Midbrain (tissue), 1 donor: Measurements from ENCODE around the gene COL6A2.
A peak's percentile ranks its signal among the peaks of the same experiment; 100 is the strongest.
"Not testable (repeated sequence)": the region's sequence is repeated elsewhere in the genome, so short reads cannot be mapped to it uniquely, and the experiment has no call there.

Source experiments
- DNase-seq: peaks from one replicate; lab custom pipeline; 2025; lab: John Stamatoyannopoulos, UW

COL6A2 gene

DNA sequence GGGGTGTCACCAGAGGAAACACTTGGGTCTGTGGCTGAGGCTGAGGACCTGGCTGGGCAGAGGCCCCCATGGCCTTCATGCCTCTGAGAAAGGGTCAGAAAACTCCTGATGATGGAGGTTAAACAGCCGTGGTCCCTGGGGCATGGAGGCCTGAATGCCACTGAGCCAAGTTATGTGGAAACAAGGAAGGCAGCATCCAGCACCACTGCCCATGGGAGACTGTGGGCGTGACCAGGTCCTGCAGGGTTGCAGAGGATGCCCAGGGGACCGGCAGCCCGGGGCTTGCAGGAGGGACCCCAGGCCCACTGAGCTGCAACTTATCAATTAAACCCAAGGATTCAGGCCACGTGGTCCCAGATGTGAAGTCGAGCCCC is 18.9 kb upstream of the COL6A2 start:
- no peak for DNase-seq

DNA sequence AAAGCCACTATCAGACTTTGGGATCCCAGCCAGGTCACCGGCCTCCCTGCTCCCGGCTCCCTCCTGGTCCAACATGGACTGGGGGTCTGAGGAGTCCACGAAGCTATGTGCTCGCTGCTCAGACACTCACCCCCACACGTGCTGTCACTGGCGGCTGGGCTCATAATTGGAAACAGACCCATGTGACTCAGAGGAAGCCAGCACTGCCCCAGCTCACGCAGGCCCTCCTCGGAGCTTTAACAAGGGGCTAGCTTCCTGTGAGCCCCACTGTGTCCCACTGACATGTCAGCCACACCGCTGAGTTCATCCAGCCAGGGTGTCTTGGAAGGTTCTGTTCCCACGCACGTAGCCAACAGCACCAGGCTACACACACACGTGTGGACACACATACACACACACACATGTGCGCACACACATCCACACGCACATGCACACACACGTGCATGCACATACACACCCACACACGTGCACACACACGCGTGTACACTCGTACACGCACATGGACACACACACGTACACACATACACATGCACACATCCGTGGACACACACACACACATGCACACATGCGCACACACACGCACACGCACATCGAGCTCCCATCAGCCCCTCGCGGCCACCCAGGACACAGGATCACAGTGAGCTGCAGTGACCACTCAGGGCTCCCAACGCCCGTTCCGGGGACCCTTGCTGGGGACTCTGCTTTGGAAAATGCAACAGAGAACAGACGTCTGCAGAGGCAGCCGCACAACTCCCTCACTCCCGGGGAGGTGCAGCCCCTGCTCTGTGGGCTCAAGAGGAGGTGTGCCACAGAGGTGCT is 18.4 kb upstream of the COL6A2 start:
- DNase-seq = no peak

DNA sequence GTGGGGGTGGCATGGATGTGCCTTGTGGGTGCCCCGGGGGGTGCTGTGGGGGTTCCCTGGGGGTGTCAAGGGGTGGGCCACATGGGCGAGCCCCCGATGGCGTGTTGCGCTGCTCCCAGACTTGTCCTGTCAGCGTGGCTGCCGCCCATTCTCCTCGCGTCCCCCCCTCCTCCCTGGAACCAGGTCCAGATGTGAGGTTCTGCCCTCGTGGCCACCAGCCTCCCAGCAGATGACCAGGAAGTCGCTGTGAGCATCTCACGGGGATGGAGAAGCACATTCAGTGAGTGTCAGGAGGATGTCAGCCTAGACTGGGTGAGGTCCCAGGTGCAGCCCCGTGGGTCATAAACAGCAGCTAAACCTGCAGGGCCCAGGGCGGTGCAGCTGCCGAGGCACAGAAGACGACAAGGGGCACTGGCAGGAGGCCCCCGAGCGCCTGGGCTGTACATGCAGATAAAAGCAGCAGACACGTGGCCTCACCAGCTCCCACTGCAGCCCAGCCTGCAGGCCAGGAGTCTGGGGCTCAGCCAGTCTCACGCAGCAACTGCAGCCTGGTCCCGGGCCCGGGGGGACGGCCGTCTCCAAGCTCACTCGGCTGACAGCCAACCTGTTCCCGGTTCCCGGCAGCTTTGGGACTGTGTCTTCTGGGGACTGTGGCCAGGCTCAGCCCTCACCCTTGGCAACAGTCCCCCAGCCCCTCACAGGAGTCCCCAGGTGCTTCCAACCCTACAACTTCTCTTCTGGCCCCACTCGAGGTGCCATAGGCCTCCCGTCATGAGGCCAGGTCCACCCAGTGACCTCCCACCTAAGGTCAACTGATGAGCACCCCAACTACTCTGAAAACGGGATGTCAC is 17.5 kb upstream of the COL6A2 start:
- peak; percentile 35 for DNase-seq

DNA sequence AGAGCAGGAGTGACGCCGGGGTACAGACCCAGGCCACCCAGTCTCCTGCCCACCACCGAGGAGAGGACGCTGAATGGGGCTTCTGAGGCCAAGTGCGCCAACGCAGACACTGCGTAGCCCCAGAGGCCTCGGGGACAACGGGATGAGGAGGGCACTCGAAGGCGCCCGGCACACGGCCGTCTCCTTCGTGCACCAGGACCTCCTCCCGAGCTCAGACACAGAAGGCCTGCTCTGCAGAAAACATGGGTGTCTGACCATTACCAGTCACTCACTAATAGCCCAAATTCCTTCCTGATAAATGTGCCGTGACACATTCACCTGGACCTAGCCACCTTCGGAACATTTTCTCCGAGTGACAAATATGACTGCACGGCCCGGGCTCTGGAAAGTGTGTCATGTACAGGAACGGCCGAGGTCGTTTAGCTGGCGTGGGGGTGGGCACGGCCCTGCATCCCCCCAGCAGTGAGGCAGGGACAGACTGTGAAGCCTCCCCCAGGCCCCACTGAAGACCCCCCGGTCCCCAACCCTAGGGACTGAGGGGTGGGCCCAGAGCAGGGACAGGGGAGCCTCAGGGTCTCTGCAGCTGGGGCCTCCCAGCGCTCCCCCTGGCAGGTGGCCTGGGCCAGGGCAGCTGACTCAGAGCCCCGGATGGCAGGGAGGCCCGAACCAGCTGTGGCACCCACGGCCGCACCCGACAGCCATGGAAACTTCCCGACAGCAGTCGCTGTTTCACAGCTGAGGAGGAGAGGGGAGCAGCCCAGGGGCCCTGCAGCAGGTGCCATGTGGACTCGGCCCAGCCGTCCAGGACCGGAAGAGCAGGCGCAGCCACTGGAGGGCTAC is 16.7 kb upstream of the COL6A2 start:
- no peak for DNase-seq

DNA sequence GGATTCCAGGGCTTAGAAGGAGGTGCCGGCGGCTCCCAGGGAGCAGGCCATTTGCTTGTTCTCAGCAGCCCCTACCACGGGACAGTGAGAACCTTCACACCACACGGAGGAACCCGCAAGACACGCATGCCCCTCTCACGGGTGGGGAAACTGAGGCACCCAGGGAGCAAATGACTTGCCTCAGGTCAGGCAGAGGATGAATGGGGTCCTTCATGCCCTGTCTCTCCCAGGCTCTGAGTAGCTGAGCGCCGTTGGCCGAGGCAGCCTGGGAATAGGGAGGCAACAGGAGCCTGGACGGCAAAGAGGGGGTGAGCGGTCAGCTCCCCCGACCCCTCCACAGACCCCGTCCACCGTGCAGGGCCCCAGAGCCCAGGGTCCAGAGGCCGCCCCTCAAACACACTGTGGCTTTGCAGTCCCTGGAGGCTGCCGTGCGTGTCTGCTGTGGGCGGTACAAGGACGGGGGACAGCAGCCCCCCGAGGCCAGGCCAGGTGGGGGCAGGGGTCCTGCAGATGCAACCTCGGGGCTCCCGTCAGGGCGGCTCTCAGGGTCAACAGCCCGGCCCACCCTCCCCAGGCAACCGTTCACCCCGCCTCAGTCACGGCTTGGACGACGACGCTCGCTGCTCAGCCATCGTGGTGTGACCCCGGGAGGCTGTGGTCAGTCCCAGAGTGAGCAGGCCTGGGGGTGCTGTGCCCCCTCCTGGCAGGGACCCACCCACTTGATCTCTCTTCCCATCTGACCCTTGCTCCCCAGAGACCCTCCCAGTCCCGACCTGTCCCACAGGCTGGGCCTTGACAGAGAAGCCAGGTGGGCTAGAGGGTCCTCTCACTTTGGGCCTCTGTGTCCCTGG is 15.8 kb upstream of the COL6A2 start:
- DNase-seq = no peak

DNA sequence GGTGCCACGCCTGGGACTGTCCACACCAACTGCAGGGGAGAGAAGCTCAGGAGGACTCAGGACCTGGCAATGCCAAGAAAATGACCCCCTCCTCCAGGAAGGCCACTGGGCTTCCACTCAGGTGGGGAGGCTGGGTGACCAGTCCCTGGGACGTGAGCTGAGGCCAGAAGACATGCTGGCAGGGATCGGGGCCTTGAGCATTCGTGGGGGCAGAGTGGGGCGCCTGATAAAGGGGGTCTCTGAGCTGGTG is 15.3 kb upstream of the COL6A2 start:
- DNase-seq = no peak

DNA sequence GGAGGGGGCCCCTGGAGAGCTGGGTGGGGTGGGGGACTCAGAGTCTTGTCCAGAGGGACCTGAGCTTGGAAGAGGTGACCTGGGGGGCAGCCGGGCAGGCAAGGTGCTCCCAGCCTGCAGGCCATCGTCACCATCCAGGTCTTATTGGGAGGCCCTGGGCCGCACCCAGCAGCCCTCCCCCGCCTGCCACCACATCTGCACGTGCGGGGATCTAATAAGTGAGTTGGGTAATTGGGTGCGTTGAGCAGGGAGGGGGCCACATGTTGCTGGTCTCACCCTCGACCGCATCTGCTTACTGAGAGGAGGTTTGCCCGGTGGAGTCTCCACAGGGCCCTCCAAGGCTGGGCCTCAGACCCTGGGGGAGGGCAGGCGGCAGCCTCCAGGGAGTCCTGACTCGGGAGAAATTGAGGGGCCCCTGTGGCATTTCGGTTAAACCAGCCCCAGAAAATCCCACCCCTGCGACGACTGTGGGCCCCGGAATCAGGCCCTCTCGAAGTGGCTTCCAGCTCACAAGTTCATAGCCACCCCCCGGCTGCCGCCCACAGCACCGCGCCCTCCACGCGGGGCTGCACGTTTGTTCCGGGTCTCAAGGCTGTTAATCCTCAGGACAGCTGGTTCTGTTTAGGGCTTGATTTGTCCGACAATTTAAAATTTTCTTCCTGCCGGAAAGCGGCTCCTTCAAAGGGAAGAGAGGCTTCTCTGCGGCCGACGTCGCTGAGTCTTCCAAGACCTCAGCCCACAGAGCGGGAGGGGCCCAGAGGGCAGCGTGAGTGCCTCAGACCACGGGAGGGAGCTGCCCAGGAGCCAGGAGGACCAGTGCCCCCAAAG is 14.7 kb upstream of the COL6A2 start:
- DNase-seq = no peak

DNA sequence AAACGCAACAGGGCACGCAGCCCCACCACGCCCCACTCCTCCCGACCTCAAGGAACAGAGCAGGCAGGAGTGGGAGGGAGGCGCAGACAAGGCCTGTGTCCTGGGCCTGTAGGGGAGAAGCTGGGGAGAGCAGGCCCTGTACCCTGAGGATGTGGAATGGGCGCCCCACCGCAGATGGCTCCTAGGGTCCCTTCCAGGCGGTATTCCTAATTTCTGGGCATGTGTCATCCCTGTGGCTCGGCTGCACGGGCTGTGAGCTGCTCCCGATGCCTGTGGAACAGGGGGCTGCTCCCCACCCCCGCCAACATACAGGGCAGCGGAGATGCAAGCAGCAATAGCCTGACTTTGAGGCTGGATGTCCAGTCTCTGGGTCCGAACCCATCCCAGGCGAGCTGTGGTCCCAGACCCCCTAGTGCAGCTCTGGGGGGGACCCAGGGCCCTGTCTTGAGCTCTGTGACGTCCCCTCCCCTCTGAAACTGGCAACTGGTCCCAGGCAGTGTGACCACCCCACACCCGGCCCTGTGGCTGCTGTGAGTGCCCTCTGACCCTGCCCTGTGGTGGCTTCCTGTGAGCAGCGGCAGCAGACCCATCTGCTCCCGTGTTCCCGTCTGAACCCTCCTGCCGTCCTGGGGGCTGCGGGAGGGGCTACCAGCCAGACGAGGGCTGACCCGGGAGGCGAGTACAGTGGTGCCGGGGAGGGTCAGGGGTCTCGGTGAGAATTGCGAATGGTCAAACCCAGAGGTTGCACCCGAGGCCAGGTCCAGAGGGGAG is 13.9 kb upstream of the COL6A2 start:
- no peak for DNase-seq

DNA sequence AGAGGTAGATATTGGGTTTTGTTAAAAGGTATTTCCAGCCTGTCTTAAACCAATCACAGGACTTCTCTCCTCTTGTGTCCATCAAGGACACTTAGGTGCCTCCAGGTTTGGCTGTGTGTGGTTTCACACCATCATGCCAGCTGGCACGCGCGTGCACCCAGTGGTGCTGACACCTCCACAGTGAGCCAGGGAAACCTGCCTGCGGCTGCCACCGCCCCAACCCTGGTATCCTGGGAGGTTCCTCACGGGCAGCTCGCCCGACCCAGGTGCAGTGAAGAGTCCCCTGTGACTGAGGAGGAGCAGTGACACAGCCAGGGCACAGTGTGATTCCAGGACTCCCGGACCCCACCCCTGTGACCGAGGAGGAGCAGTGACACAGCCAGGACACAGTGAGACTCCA is 13.2 kb upstream of the COL6A2 start:
- no peak for DNase-seq

DNA sequence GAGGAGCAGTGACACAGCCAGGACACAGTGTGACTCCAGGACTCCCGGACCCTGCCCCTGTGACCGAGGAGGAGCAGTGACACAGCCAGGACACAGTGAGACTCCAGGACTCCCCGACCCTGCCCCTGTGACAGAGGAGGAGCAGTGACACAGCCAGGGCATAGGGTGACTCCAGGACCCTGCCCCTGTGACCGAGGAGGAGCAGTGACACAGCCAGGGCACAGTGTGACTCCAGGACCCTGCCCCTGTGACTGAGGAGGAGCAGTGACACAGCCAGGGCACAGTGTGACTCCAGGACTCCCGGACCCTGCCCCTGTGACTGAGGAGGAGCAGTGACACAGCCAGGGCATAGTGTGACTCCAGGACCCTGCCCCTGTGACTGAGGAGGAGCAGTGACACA is 12.7 kb upstream of the COL6A2 start:
- DNase-seq = not testable (repeated sequence)

DNA sequence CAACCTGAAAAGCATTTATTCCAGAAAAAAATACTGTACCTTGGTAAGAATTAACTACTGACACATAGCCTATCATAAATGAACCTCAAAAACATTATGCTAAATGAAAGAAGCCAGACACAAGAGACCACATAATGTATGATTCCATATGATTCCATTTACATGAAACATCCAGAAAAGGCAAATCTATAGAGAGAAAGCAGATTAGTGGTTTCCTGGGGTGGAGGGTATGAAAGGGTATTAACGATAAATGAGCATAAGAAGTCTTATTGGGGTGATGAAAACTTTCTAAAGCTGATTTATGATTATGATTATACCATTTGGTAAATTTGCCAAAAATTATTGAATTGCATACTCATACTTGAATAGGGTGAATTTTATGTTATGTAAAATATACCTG is 10.3 kb upstream of the COL6A2 start:
- DNase-seq = no peak

DNA sequence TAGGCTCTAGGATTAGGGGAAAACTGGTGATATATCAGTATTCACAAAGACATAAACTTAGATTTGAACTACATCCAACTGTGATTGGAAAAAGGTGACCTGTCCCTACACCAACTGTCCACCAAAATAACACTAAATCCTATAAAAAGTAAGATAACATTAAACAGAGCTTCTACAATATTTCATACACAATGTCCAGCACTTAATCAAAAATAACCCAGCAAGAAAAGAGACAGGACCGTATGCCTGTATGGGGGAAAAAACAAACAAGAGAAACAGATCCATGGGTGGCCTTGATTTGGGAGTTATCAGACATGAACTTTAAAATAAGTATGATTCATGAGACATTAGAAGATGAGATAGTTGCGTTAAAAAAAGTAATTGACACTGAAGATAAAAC is 9.7 kb upstream of the COL6A2 start:
- DNase-seq = no peak

DNA sequence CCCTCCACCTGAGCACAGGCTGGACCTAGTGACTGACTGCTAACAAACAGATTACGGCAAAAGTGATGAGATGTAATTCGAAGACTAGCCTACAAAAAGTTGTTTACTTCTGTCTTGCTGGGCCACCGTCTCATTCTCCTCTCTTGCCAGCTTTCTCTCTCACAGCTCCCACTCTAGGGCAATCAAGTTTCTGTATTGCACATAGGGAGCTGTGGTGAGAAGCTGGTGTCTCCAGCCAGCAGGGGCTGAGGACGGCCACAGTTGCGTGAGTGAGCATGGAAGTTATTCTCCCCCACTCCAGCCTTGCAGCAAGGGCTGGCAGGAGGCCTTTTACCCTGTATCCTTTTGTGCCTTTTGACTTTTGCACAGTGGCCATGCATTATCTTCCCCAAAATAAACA is 8.6 kb upstream of the COL6A2 start:
- no peak for DNase-seq

DNA sequence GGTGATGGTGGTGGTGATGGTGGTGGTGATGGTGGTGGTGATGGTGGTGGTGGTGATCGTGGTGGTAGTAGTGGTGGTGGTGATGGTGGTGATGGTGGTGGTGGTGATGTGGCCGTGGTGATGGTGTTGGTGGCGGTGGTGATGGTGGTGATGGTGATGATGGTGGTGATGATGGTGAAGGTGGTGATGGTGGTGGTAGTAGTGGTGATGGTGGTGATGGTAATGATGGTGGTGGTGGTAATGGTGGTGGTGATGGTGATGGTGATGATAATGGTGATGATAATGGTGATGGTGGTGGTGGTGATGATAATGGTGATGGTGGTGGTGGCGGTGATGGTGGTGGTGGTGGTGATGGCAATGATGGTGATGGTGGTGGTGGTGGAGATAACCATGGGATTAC is 6.8 kb upstream of the COL6A2 start:
- no peak for DNase-seq

DNA sequence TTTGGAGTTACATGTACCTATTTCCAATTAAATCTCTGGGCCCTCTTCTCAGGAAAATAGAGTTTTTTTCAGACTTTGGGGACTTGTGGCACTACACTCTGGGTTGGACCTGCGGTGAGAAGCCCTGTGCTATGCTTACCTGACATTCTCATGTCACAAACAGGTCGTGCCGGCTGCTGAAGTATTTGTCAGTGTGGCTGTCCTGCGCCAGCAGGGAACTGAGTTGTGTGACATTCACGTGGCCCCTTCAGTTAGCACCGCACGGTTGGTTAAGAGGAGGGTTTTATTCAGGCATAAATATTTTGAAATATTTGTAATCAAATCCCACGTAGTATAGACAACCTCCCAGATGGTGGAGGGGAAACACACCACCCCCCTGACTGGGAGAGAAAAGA is 6.3 kb upstream of the COL6A2 start:
- DNase-seq = no peak

DNA sequence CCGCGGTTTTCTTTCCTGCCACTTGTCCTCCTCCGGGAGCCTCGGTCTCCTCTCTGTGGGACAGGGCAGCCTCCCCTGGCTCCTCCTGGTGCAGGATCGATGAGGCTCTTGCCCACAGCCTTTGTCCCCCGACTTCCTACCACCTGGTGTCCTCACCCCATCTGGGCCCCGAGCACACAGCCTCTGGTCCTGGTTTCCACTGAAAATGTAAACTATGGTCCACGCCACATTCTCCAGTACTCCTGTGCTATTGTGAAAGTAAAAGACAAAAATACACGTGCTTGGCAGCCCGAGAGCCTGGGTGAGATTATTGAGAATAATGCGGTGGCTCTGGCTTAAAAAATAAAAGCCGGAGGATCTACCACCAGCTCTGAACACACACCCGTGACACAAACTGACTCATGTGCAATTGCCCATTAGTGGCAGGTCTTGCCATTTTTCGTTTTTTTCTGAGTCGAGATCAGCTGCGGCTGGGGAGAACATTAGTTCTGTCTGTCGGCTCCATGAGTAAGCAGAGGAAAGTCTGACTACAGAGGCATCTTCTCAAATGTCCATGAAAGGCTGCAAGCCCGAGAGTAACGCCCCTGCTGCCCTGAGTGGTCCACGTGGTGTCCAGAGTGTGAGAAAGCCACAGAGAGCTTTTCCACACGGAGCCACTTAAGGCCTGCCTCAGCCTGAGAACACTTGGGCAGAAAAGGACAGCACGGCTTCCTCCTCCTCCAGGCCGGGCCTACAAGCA is 5.7 kb upstream of the COL6A2 start:
- no peak for DNase-seq

DNA sequence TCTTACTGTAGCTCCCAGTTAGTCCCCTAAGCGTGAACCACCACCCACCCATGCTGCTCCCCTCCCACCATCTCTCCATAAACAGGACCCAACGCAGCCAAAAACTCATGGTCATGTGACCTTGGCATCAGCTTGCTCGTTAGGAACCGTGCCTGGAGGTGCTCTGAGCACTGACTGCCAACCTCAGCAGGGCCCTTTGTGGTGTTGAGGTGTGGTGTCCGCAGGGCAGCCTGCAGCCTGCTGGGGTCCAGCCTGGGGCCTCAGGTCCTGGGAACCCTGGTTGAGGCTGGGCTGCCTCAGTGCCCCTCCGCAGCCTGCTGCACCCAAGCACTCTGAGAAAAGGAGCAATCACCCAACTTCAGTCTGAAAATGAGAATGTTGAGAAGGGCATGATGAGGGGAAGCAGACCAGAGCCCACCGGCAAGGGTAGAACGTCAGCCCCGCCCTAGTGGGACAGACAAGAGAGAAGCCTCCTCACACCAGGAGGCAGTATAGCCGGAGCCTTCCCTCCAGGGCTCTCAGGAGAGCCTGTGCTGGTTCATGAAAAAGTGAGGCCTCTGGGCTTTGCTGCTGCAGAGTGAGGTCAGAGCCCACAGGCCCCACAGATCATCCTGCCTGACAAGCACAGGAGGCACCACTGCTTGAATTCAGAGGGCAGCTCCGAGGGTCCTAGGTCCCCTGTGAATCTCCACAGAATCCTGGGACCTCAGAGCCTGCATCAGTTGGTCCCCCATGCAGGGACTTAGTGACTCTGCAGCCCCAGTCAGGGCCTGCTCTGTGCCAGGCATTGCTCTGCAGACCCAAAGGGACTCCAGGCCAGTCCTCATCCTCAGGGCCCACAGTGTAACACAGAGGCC is 4.9 kb upstream of the COL6A2 start:
- no peak for DNase-seq

DNA sequence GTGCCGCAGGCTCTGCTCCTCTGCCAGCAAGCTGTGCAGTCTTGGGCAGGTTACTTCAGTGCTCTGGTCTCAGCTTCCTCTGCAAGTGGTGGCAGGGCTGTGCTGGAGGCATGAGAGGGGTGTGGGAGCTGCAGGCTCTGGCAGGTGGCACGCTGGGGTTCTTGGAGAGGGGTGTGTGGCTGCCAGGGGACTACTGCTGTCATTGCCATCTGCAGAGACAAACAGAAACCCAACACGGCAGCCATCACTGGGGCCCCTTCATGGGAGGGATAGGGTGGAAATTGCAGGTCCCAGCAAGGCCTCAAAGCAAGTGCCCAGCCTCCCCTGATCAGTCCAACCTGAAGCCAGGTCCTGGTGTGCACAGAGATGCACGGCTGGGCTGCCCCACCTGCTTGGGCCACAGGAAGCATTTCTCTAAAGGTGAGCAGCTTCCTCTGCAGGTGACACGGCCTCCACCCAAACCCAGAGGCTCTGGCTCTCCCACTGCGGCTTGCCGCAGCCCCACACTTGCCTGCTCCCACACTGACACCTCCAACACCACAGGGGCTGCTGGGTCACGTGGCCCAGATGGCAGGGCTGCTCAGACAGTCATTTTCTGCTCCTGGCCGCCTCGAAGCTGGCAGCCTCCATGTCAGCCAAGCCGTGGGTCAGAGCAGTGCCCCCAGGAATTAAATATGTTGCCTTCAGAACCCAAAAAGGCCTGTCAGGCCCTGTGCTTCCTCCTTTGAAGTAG is 4.1 kb upstream of the COL6A2 start:
- no peak for DNase-seq
